CMK (cell line): ENCODE results near the gene ZNF763.
"Not testable (repeated sequence)": the region's sequence is repeated elsewhere in the genome, so short reads cannot be mapped to it uniquely, and the experiment has no call there.

Source experiments
- DNase-seq: peaks from one replicate; pipeline ENCODE4 v3.0.0-alpha.2; 2010; ENCODE audit warnings: low read depth

ZNF763 gene

DNA sequence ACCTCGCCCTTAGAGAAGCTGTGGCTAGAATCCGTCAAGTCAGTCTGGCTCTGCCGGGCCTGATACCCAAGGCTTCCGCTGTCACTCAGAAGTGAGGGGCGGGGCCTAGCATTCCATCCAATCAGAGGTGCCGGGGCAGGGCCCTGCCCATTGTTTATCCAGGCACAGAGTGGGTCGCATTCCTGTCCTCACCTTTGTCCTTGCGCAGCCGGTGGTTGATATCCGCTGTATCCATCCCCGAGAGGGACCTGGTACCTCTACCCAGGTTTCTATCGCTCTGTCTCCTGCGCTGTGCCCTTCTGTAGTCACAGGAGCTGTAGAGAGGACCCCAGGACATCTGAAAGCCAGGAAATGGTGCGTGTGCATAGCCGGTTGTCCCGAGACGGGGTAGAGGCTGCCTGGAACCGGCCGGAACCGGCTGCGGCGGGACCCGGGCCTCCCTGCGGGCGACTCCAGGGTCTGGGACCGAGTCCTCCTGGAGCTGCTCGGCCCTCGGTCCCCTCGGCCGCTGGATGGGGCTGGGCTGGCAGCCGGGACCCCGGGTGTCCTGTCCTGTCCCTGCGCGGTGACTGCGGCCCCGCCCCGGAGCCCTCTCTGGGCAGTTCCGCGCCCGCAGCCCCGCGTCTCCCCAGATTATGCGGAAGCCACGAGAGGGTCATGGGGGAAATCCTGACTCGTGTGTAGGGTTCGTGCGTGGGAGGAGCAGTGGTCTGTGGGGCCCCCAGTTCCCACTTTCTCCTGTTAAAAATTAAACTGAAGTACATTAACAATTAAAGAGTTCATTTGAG is at the start of gene ZNF763:
Gene ZNF763, plus strand, starts transcription at position 183 of the 788 bp plus-strand sequence. Its CDS starts 169 bp downstream, at position 352.
- peak; percentile 91 for DNase-seq

- no peak for DNase-seq
These were observed 42.9 kb upstream of the ZNF763 start for GRCh38 chr19:11921852-11922495.

DNA sequence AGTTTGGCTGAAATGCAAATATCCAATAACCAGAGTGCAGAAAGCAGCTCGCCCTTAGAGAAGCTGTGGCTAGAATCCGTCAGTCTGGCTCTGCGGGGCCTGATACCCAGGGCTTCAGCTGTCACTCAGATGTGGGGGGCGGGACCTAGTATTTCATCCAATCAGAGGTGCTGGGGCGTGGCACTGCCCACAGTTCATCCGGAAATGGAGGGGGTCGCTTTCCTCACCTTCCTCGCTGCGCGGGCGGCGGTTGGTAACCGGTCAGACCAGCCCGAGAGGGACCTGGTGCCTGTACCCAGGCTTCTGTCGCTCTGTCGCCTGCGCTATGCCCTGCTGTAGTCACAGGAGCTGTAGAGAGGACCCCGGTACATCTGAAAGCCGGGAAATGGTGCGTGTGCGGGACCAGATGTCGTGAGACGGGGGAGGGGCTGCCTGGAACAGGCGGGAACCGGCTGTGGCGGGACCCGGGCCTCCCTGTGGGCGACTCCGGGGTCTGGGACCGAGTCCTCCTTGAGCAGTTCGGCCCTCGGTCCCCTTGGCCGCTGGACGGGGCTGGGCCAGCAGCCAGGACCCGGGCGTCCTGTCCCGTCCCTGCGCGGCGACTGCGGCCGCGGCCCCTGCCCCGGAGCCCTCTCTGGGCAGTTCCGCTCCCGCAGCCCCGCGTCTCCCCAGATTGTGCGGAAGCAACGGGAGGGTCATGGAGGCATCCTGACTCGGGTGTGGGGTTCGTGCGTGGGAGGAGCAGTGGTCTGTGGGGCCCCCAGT is 39.8 kb upstream of the ZNF763 start, which contains the start of gene ZNF700:
Gene ZNF700, plus strand, starts transcription at position 222 of the 765 bp plus-strand sequence. Its CDS starts 104 bp downstream, at position 326.
- peak; percentile 90 for DNase-seq

DNA sequence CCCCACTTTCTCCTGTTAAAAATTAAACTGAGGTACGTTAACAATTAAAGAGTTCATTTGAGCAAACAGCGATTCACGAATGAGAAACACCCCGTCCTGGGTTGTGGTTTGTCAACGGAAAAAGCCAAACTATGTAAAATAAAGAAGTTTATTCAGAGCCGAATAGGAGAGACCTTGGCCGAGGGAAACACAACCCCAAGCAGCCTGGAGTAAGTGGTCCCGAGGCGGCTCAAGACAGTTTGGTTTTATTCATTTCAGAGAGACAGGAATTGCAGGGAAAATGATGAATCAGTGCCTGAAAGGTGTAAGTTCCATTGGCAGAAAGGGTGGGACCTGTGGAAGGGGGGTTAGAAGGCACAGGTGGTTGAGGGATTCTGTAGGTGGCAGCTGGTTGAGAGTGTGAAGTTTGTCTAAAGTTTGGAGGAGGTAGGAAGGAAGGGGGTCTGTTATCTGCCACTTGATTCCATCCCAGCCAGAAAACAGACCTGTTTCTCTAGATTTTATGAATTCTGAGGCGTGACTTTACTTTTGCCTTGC is 39.1 kb upstream of the ZNF763 start:
- DNase-seq: not testable (repeated sequence)

- DNase-seq: no peak
These were observed 37.6 kb upstream of the ZNF763 start for GRCh38 chr19:11927227-11927626.

- DNase-seq: peak; percentile 20
These were observed 33.8 kb upstream of the ZNF763 start for GRCh38 chr19:11931051-11931450.

GRCh38 chr19:11931513-11931912 is 33.3 kb upstream of the ZNF763 start:
- DNase-seq: no peak

- not testable (repeated sequence) for DNase-seq
These were observed 29.0 kb upstream of the ZNF763 start for GRCh38 chr19:11935829-11936228.

- DNase-seq: not testable (repeated sequence)
These were observed 26.5 kb upstream of the ZNF763 start for GRCh38 chr19:11938383-11938782.

- DNase-seq: not testable (repeated sequence)
These were observed 23.4 kb upstream of the ZNF763 start for GRCh38 chr19:11941361-11941887.

- DNase-seq: no peak
These were observed 22.6 kb upstream of the ZNF763 start for GRCh38 chr19:11942008-11942842.

DNA sequence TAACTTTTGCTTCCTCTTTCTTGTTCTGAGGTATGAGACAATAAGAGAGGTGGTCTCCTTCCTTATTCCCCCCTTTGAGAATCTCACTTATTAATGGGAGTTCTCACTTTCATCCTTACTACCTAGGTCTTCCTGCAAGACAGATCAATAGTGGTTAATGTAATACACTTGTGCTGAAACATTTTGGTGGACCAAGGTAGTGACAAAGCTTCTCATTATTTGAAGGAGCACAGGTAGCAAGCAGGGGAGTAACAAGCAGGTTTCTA is 22.1 kb upstream of the ZNF763 start:
- peak; percentile 29 for DNase-seq

DNA sequence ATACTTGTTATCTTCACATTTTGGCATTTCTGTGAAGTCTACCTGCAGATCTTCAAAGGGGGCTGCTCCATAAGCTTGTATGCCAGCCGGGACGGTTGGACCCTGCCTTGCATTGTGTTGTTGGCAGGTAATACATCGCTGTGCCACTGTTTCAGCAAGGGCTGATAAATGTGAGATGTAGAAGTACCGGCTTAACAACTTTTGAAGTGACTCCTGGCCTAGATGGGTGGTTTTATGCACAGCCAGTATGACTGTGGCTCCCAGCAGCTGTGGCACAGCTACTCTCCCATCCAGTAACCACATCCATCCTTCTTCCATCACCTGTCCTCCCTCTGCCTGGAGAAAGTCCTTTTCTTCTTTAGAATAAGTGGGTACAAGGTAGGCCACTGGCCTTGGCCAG is 20.2 kb upstream of the ZNF763 start:
- no peak for DNase-seq

- no peak for DNase-seq
These were observed 16.2 kb upstream of the ZNF763 start for GRCh38 chr19:11948646-11949045.

DNA sequence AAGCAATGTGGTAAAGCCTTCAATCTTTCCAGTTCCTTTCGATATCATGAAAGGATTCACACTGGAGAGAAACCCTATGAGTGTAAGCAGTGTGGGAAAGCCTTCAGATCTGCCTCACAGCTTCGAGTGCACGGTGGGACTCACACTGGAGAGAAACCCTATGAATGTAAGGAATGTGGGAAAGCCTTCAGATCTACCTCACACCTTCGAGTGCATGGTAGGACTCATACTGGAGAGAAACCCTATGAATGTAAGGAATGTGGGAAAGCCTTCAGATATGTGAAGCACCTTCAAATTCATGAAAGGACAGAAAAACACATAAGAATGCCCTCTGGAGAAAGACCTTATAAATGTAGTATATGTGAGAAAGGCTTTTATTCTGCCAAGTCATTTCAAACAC is 15.6 kb upstream of the ZNF763 start:
- no peak for DNase-seq

DNA sequence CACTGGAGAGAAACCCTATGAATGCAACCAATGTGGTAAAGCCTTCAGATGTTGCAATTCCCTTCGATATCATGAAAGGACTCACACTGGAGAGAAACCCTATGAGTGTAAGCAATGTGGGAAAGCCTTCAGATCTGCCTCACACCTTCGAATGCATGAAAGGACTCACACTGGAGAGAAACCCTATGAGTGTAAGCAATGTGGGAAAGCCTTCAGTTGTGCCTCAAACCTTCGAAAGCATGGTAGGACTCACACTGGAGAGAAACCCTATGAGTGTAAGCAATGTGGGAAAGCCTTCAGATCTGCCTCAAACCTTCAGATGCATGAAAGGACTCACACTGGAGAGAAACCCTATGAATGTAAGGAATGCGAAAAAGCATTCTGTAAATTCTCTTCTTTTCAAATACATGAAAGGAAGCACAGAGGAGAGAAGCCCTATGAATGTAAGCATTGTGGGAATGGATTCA is 15.2 kb upstream of the ZNF763 start:
- DNase-seq: not testable (repeated sequence)

GRCh38 chr19:11950312-11950711 is 14.5 kb upstream of the ZNF763 start:
- DNase-seq: no peak

- peak; percentile 57 for DNase-seq
These were observed 1.1 kb upstream of the ZNF763 start for GRCh38 chr19:11963566-11964355.

- DNase-seq: no peak
These were observed 363 bp upstream of the ZNF763 start for GRCh38 chr19:11964496-11964857.

DNA sequence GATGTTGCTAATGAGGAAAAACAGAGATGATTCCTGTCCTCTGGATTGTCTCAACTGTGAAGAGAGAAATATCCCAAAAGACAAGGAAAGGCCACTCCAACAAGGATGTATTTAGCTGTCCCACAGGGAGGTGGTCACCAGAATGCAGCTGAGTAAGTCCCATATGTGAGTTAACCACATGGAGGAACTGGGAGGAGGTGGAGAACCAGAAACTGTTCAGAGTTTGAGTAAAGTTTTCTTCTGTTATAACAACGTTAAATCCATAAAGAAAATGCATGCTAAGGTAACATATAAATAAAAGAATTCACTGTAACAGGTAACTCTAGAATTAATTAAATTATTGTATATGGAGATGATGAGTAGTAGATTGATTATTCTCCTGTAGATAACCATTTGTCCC is 5.3 kb downstream of the ZNF763 start:
- DNase-seq: no peak

DNA sequence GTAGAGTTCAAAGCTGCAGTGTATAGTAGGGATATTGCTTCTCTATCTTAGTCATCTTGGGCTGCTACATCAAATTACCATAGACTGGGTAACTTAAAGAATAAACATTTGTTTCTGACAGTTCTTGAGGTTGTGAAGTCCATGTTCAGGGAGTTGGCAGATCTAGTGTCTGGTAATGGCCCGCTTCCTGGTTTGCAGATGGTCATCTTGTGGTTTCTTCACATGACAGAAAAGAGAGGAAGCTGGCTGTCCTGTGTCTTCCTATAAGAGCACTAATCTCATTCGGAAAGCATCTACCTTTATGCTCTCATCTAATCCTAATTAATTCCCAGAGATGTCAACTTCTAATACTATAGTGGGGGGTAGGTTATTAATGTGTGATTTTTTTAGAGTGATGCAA is 6.2 kb downstream of the ZNF763 start:
- no peak for DNase-seq
